Suppressor macrophage treated with lipopolysaccharide for 4 hours (primary cell): ENCODE data around the gene GRK5.

Source experiments
- DNase-seq: peaks from one replicate; pipeline ENCODE4 v3.0.0-alpha.2; 2020

The GRK5 gene

DNA sequence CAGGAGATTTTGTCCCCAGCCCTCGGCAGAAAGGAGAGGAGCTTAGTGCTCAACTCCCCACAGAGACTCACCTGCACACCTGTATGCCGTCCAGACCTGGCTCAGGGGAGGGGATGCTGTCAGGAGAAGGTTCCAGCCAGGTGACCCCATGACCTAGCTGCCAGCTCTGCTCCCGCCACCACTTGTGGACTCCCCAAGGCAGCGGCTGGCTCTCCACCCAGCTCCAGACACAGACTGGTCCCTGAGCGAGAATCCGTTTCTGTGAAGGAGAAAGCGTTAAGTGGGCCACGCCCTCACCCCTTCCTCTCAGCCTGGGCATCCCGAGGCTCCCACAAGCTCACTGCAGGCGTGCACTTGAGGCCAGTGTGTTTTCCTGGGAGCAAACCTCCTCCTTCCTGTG, 258.7 kb downstream of the GRK5 start:
- DNase-seq = no peak

GRCh38 chr10:119466655-119467054, 259.3 kb downstream of the GRK5 start:
- DNase-seq = peak; percentile 15

GRCh38 chr10:119468542-119469324, 261.4 kb downstream of the GRK5 start:
- DNase-seq = no peak

- no peak for DNase-seq
These were observed 261.9 kb downstream of the GRK5 start for GRCh38 chr10:119469325-119469707.

DNA sequence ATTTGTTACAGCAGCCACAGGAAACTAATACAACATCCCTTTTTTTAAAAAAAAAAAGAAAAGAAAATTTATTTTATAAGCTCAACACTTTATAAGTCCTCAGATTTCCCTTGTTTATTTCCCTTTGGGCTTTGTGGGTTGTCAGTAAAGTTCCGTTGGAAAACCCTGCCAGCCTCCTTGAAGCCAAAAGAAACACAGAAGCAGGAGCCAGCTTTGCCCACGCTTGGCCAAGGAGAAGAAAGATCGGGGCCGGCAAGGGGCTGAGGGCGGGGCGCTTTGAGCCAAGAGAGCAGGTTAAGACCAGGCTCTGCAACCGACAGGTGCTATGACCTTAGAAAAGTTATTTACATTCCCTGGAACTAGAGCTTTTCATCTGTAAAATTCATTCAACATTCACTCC, 262.5 kb downstream of the GRK5 start:
- DNase-seq = no peak

- DNase-seq = no peak
These were observed 263.7 kb downstream of the GRK5 start for GRCh38 chr10:119470920-119471702.

DNA sequence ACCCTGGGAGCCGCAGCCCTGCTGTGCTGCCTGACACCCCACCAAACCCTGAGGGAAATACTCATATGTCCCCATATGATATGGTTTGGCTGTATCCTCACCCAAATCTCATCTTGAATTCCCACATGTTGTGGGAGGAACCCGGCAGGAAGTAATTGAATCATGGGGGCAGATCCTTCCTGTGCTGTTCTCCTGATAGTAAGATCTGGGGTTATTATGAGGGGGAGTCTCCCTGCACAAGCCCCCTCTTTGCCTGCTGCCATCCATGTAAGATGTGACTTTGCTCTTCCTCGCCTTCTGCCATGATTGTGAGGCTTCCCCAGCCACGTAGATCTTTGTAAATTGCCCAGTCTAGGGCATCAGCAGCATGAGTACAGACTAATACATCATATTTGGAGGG, 266.4 kb downstream of the GRK5 start:
- no peak for DNase-seq

GRCh38 chr10:119474606-119475005, 267.2 kb downstream of the GRK5 start:
- no peak for DNase-seq

GRCh38 chr10:119477444-119477843, 270.1 kb downstream of the GRK5 start:
- DNase-seq = no peak

DNA sequence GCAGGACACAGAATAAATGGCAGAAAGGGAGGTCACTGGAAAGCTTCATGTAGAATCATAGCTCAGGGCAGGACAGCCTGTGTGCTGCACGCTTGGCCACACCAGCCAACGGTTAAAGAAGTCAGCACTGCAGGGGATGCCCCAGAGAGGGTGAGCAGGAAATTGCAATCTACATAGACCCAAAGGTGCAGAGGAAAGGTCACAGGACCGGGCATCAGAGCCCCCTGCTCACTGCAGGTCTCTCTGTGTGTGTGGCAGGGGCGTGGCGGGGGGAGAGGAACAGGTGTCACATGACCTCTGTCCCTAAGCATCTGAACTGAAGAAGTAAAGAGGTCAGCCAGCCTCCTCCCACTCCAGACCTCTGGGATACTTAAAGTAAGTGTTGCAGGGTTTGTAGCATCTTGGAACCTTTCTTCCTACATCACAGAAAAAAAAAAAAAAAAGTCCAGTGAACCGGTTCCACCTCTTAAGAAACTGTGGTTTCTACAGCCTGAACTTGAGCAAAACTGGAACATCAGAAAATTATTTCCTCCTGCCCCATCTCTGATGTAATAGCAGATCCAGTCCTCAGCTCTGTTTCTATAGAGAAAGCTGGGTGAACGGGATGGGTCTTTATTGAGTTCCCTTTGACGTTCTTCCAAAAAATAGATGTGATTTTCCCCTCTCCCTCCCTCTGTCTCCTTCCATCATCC, 270.9 kb downstream of the GRK5 start:
- DNase-seq = peak; percentile 25

DNA sequence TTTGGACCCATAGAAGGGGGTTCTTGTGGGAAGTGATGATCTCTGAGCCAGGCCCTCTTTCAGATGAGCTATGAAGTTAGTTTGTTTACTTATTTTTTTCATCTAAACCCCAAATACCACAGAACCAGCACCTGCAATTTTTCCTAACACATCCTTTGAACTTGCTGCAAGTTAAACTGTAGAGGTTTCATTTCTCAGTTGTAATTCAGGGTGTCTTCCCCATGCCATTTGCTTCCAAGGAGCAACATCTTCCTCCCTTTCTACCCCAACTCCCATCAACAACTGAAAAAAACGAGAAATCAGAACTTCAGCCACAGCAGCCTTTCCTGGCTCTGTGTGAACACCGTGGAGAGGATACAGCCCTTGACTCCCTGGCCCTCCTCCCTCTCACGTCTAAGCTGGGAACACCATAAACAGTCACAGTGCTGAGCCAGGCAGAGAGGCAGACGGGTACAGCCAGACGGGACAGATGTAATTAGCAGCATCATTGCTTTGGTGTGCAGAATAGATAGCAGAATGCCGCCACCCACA, 271.5 kb downstream of the GRK5 start:
- no peak for DNase-seq

- no peak for DNase-seq
These were observed 272.2 kb downstream of the GRK5 start for GRCh38 chr10:119479532-119479931.

GRCh38 chr10:119480667-119481066, 273.3 kb downstream of the GRK5 start:
- no peak for DNase-seq

DNA sequence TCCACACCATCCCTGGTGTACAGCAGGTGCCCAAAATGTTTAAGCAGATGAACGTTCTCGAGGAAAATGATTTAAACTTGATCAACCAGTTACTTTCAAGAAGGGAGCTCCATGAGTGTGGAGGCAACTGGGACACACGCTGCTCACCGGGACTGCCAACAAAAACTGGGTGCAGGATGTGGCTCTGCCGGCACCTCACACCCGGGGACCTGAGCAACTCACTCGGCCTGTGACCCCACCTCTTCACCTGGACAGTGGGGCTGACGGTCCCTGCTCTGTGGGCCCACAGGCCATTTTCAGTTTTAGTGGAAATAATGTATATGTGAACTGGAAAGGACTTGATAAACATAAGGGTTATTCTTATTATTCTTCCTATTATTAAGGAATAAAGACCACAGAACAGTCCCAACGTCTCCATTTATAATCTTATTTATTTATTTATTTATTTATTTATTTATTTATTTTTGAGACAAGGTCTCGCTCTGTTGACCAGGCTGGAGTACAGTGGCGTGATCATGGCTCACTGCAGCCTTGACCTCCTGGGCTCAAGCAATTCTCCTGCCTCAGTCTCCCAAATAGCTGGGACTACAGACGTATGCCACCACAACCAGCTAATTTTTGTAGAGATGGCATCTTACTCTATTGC, 274.5 kb downstream of the GRK5 start:
- DNase-seq = no peak

DNA sequence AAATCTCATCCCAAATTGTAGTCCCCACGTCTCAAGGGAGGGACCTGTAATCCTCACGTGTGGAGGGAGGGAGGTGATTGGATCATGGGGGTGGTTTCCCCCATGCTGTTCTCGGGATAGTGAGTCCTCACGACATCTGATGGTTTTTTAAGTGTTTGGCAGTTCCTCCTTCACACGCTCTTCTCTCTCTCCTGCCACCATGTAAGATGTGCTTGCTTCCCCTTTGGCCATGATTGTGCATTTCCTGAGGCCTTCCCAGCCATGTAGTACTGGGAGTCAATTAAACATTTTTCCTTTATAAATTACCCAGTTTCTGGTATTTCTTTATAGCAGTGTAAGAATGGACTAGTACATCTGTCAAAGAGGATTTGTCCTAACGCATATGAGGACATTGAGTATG, 275.6 kb downstream of the GRK5 start:
- no peak for DNase-seq

GRCh38 chr10:119483839-119484238, 276.5 kb downstream of the GRK5 start:
- DNase-seq = no peak

DNA sequence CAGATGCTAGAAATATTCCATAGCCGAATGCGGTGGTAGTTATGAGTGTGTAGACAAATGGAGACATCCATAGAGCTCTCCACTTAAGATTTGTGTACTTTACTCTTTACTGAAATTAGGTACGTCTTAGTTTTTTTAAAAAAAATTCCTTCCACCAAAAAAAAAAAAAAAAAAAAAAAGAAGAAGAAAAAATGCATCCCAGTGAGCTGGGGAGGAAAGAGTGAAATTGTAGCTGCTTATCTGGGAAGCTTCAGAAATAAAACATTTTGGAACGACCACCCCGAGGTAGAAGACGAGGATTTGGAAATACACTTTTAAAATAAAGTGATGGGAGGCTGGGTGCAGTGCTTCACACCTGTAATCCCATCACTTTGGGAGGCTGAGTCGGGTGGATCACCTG, 281.3 kb downstream of the GRK5 start:
- DNase-seq = no peak

- DNase-seq = no peak
These were observed 282.6 kb downstream of the GRK5 start for GRCh38 chr10:119489991-119490326.

- no peak for DNase-seq
These were observed 284.8 kb downstream of the GRK5 start for GRCh38 chr10:119491966-119492757.

DNA sequence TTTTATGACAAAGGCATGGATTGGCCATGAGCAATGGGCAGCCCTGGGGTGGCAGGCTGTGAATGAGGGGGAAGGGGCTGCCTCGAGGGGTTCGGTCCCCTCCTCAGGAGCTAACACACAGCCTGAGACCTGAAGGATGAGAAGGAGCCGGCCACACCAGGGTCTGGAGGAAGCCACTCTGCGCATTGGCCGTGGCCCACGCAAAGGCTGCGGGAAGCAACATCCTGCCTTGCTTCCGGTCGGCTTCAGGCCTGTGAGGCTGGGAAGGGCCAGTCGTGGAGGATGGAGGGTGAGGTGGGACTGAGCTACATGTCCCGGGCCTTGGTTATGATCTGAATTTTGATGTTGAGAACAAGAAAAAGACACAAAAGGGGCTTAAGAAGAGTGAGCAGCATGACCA, 285.8 kb downstream of the GRK5 start:
- no peak for DNase-seq

DNA sequence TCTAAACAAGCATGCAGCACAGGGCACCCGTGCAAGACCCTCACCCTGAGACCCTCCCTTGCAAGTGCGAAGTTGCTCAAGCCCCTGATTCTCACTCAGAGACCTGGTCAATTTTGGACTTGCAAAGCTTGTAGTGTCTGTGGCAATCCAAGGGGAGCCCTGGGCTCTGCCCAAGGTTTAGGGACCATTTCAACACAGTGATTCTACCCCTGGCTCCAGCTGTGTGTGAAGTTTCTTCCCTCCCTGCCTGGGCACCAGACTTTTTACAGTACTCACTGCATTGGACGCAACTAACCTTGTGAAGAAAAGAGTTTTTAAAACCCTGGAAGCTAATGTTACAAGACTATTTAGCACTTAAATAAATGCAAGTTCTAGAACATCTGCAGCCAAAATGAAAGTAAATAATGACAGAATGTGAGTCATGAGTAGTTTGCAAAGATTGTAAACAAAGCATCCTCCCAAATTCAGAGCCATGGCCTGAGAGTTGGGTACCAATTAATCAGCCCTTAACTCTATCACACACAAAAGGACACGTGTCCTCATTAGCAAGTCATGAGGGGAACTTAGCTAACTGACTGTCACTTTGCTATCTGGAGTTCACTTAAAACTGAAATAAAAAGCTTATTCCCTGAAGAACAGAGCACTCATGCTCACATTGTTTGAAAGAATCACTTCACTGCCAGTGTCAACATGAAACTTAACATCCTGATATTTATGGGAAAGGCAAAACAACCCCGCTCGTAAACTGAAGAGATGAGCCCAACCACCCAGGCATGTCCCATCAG, 287.1 kb downstream of the GRK5 start:
- DNase-seq = no peak
